PC-3 (cell line): Measurements from ENCODE around the gene AARS2. TPM values are rescaled to one million over a fixed set of nuclear protein-coding genes. Genes with fewer than 3 reads are reported as not detected.
A peak's percentile ranks its signal among the peaks of the same experiment; 100 is the strongest.

ENCODE experiments used
- ATAC-seq: fragments of 200-7000 bp; cut with Tn5 transposase; 2 replicates; pipeline ENCODE4 v1.9.1; 2020; ENCODE audit warnings: mild to moderate bottlenecking, moderate library complexity
- BruUV-seq: library from RNA; stranded (reverse); fragments of 400-500 nt; replicated peaks from 2 replicates; lab custom pipeline; 2021; lab: Mats Ljungman, UMichigan
- CTCF ChIA-PET: fragments of 300-600 bp; sonication (Branson Sonifier 250); formaldehyde crosslinking; loops from one replicate; lab custom pipeline; 2022; ENCODE audit warnings: antibody characterized with exemption; lab: Charles Lee
- POLR2A ChIA-PET: fragments of 300-600 bp; sonication (Branson Sonifier 250); formaldehyde crosslinking; loops from one replicate; lab custom pipeline; 2022; ENCODE audit warnings: antibody characterized with exemption; ENCODE audit not compliant: unreplicated experiment; lab: Charles Lee
- DNase-seq: peaks from one replicate; pipeline ENCODE4 v3.0.0-alpha.2; 2015
- H2AFZ ChIP-seq: fragments of 300-600 bp; sonication (generic); 2 replicates; pipeline ENCODE4 v1.6.0; 2016; ENCODE audit warnings: antibody characterized with exemption, low read length
- H3F3A ChIP-seq: fragments of 300-600 bp; sonication (generic); one replicate; pipeline ENCODE4 v1.6.0; 2017; ENCODE audit warnings: antibody characterized with exemption, low read length, control low read depth, mild to moderate bottlenecking; ENCODE audit not compliant: unreplicated experiment
- H3K27ac ChIP-seq: fragments of 300-600 bp; sonication (generic); 2 replicates; pipeline ENCODE4 v1.5.1; 2016; ENCODE audit warnings: mild to moderate bottlenecking, low read length
- H3K27me3 ChIP-seq: fragments of 300-600 bp; sonication (generic); 2 replicates; pipeline ENCODE4 v1.6.1; 2016; ENCODE audit warnings: low read length, mixed read lengths
- H3K36me3 ChIP-seq: fragments of 300-600 bp; sonication (generic); 2 replicates; pipeline ENCODE4 v1.6.1; 2016; ENCODE audit warnings: low read depth, mixed run types, low read length, mixed read lengths
- H3K4me1 ChIP-seq: fragments of 300-600 bp; sonication (generic); 2 replicates; pipeline ENCODE4 v1.5.1; 2016; ENCODE audit warnings: low read length; ENCODE audit not compliant: insufficient read depth
- H3K4me2 ChIP-seq: fragments of 300-600 bp; sonication (generic); 2 replicates; pipeline ENCODE4 v1.6.0; 2016; ENCODE audit warnings: low read length
- H3K4me3 ChIP-seq: fragments of 300-600 bp; sonication (generic); 2 replicates; pipeline ENCODE4 v1.5.1; 2016; ENCODE audit warnings: mild to moderate bottlenecking, low read length, mixed read lengths
- H3K79me2 ChIP-seq: fragments of 300-600 bp; sonication (generic); 2 replicates; pipeline ENCODE4 v1.6.1; 2017; ENCODE audit warnings: low read length, mixed read lengths
- H3K9ac ChIP-seq: fragments of 300-600 bp; sonication (generic); 2 replicates; pipeline ENCODE4 v1.6.0; 2016; ENCODE audit warnings: mild to moderate bottlenecking, low read length
- H3K9me2 ChIP-seq: fragments of 300-600 bp; sonication (generic); replicated peaks from 2 replicates; pipeline ENCODE4 v1.6.1; 2016; ENCODE audit warnings: mixed run types, low read length, mixed read lengths
- H3K9me3 ChIP-seq: fragments of 300-600 bp; sonication (generic); 2 replicates; pipeline ENCODE4 v1.6.1; 2016; ENCODE audit warnings: low read length, mixed read lengths
- H4K20me1 ChIP-seq: fragments of 300-600 bp; sonication (generic); 2 replicates; pipeline ENCODE4 v1.6.1; 2016; ENCODE audit warnings: low read length, mixed read lengths
- EZH2 ChIP-seq: fragments of 300-600 bp; sonication (generic); IDR thresholded peaks from one replicate; pipeline ENCODE4 v1.6.1; 2017; ENCODE audit warnings: antibody characterized with exemption, mild to moderate bottlenecking, low read length; ENCODE audit not compliant: unreplicated experiment
- EZH2phosphoT487 ChIP-seq: fragments of 300-600 bp; sonication (generic); IDR thresholded peaks from 2 replicates; pipeline ENCODE4 v1.6.1; 2018; ENCODE audit warnings: mild to moderate bottlenecking, antibody characterized with exemption, low read length, borderline replicate concordance
- intact Hi-C: fragments of 100-400 bp; cut with micrococcal nuclease; formaldehyde crosslinking; loops from 2 replicates; pipeline ENCODE4 v1.9.0; 2023
- total RNA-seq: library from RNA; depleted of rRNA; stranded (reverse); fragments of >200 nt; gene quantifications from 2 replicates; pipeline ENCODE4 v1.2.3, GENCODE V29; 2014
- TF ChIP-seq, protein P1 (sequence below): fragments of 300-600 bp; sonication (generic); conservative IDR thresholded peaks from 2 replicates; pipeline ENCODE4 v1.5.1; 2017; ENCODE audit warnings: antibody characterized with exemption, low read depth, mild to moderate bottlenecking, low read length

Gene AARS2
- total RNA-seq, 1 experiment from 2014 or later, result 26.2 TPM

- H3K4me1 ChIP-seq, result peaks cover 5% of the 10 kb centered on the region; the same call in 1 of the 2 replicates
- no peaks in the 10 kb centered on the region for H3K36me3 ChIP-seq
- intact Hi-C loops, result no loop called here
- no TSS peak for BruUV-seq
- no peaks in the 10 kb centered on the region for H4K20me1 ChIP-seq
- H3K9ac ChIP-seq, result no peak overlapping the region
- no peak overlapping the region for H3K4me3 ChIP-seq
- H3F3A ChIP-seq, result no peaks in the 10 kb centered on the region
- no peak overlapping the region for H2AFZ ChIP-seq
- ChIA-PET CTCF (no interaction called here), POLR2A (no interaction called here)
- no peaks in the 10 kb centered on the region for H3K9me2 ChIP-seq
- ATAC-seq (no peak), DNase-seq (no peak)
- H3K4me2 ChIP-seq, result no peak overlapping the region
- no peaks in the 10 kb centered on the region for H3K79me2 ChIP-seq
- H3K27me3 ChIP-seq, result peaks cover 25% of the 10 kb centered on the region; the same call in 1 of the 2 replicates
- H3K27ac ChIP-seq, result no peak overlapping the region
- no peak for TF ChIP-seq EZH2
- no peaks in the 10 kb centered on the region for H3K9me3 ChIP-seq
Measured at GRCh38 chr6:44342052-44342451, 28.9 kb upstream of the AARS2 start.

- no peak for ATAC-seq
- CTCF ChIA-PET, result no interaction called here
Measured at GRCh38 chr6:44341095-44341890, 28.1 kb upstream of the AARS2 start.

GRCh38 chr6:44339763-44340625 lies 26.8 kb upstream of the AARS2 start:
- no peaks in the 10 kb centered on the region for H4K20me1 ChIP-seq
- H3K9me3 ChIP-seq, result no peaks in the 10 kb centered on the region
- H3K4me2 ChIP-seq, result peak overlapping the region; percentile 22; the same call in 1 of the 2 replicates
- H3K9me2 ChIP-seq, result no peaks in the 10 kb centered on the region
- TF ChIP-seq, protein P1, sequence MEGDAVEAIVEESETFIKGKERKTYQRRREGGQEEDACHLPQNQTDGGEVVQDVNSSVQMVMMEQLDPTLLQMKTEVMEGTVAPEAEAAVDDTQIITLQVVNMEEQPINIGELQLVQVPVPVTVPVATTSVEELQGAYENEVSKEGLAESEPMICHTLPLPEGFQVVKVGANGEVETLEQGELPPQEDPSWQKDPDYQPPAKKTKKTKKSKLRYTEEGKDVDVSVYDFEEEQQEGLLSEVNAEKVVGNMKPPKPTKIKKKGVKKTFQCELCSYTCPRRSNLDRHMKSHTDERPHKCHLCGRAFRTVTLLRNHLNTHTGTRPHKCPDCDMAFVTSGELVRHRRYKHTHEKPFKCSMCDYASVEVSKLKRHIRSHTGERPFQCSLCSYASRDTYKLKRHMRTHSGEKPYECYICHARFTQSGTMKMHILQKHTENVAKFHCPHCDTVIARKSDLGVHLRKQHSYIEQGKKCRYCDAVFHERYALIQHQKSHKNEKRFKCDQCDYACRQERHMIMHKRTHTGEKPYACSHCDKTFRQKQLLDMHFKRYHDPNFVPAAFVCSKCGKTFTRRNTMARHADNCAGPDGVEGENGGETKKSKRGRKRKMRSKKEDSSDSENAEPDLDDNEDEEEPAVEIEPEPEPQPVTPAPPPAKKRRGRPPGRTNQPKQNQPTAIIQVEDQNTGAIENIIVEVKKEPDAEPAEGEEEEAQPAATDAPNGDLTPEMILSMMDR, result no peak
- TF ChIP-seq EZH2 (no peak), EZH2phosphoT487 (no peak)
- H3K27ac ChIP-seq, result no peak overlapping the region
- intact Hi-C loops, result loop anchor here (2.0 kb wide), 2 partner anchors 167 to 243 kb away; no protein-coding TSS in a partner anchor
- H2AFZ ChIP-seq, result no peak overlapping the region
- ChIA-PET CTCF (interaction anchor here (0.6 to 1.6 kb wide), 4 partner anchors 8 to 118 kb away, joined by 4 to 7 read pairs (median 5); no protein-coding TSS in a partner anchor), POLR2A (no interaction called here)
- peak; percentile 79 for ATAC-seq
- H3K79me2 ChIP-seq, result no peaks in the 10 kb centered on the region
- H3K36me3 ChIP-seq, result no peaks in the 10 kb centered on the region
- BruUV-seq, result no TSS peak
- DNase-seq, result peak; percentile 76
- peaks cover 22% of the 10 kb centered on the region; the same call in 1 of the 2 replicates for H3K27me3 ChIP-seq
- peaks cover 5% of the 10 kb centered on the region; the same call in 1 of the 2 replicates for H3K4me1 ChIP-seq
- H3K9ac ChIP-seq, result no peak overlapping the region
- no peak overlapping the region for H3K4me3 ChIP-seq
- no peaks in the 10 kb centered on the region for H3F3A ChIP-seq

More at GRCh38 chr6:44341095-44341890, 28.1 kb upstream of the AARS2 start:
- H3K9me3 ChIP-seq, result no peaks in the 10 kb centered on the region
- no peak overlapping the region for H2AFZ ChIP-seq
- H3K4me2 ChIP-seq, result no peak overlapping the region
- no peak overlapping the region for H3K27ac ChIP-seq
- H4K20me1 ChIP-seq, result no peaks in the 10 kb centered on the region
- no peaks in the 10 kb centered on the region for H3K9me2 ChIP-seq
- H3K27me3 ChIP-seq, result peaks cover 25% of the 10 kb centered on the region; the same call in 1 of the 2 replicates
- DNase-seq, result no peak
- BruUV-seq, result no TSS peak
- intact Hi-C loops, result no loop called here
- H3K4me1 ChIP-seq, result peaks cover 5% of the 10 kb centered on the region; the same call in 1 of the 2 replicates
- no peaks in the 10 kb centered on the region for H3F3A ChIP-seq
- H3K79me2 ChIP-seq, result no peaks in the 10 kb centered on the region
- no peak overlapping the region for H3K4me3 ChIP-seq
- TF ChIP-seq, protein P1, result no peak
- TF ChIP-seq EZH2 (no peak), EZH2phosphoT487 (no peak)
- POLR2A ChIA-PET, result no interaction called here
- no peak overlapping the region for H3K9ac ChIP-seq
- H3K36me3 ChIP-seq, result no peaks in the 10 kb centered on the region
